HEK293 (cell line): ENCODE results near the gene ADCY3.

Experiments
- BCL11A ChIP-seq: fragments of 450-650 bp; formaldehyde crosslinking; IDR thresholded peaks from 2 replicates; pipeline ENCODE4 v1.5.1; 2016; ENCODE audit warnings: low read depth, missing biosample characterization, missing genetic modification characterization
- CTCF ChIP-seq: fragments of 450-650 bp; formaldehyde crosslinking; IDR thresholded peaks from 2 replicates; pipeline ENCODE4 v1.5.1; 2016; ENCODE audit warnings: missing biosample characterization, missing genetic modification characterization
- EGR2 ChIP-seq: fragments of 450-650 bp; formaldehyde crosslinking; IDR thresholded peaks from 2 replicates; pipeline ENCODE4 v1.5.1; 2016; ENCODE audit warnings: low read depth, missing biosample characterization, missing genetic modification characterization
- PATZ1 ChIP-seq: fragments of 450-650 bp; formaldehyde crosslinking; IDR thresholded peaks from 2 replicates; pipeline ENCODE4 v1.5.1; 2016; ENCODE audit warnings: missing biosample characterization, missing genetic modification characterization
- PBX3 ChIP-seq: sonication (generic); formaldehyde crosslinking; IDR thresholded peaks from 2 replicates; pipeline ENCODE4 v1.8.1; 2022; ENCODE audit warnings: mild to moderate bottlenecking, moderate library complexity, missing genetic modification reagents
- ZBTB11 ChIP-seq: fragments of 450-650 bp; formaldehyde crosslinking; conservative IDR thresholded peaks from 2 replicates; pipeline ENCODE4 v1.5.1; 2016; ENCODE audit warnings: low read depth, missing biosample characterization, missing genetic modification characterization
- ZBTB8A ChIP-seq: fragments of 450-650 bp; formaldehyde crosslinking; IDR thresholded peaks from 2 replicates; pipeline ENCODE4 v1.5.1; 2016; ENCODE audit warnings: missing biosample characterization, missing genetic modification characterization
- ZFP41 ChIP-seq: fragments of 450-650 bp; formaldehyde crosslinking; IDR thresholded peaks from 2 replicates; pipeline ENCODE4 v1.5.1; 2016; ENCODE audit warnings: missing biosample characterization, missing genetic modification characterization, borderline replicate concordance
- ZNF133 ChIP-seq: fragments of 450-650 bp; formaldehyde crosslinking; IDR thresholded peaks from 2 replicates; pipeline ENCODE4 v1.5.1; 2016; ENCODE audit warnings: missing biosample characterization, missing genetic modification characterization
- ZNF138 ChIP-seq: fragments of 450-650 bp; formaldehyde crosslinking; IDR thresholded peaks from 2 replicates; pipeline ENCODE4 v1.5.1; 2016; ENCODE audit warnings: missing biosample characterization, missing genetic modification characterization, borderline replicate concordance
- ZNF19 ChIP-seq: fragments of 450-650 bp; formaldehyde crosslinking; IDR thresholded peaks from 2 replicates; pipeline ENCODE4; 2016; ENCODE audit warnings: missing biosample characterization, missing genetic modification characterization, low read depth
- ZNF785 ChIP-seq: fragments of 450-650 bp; formaldehyde crosslinking; IDR thresholded peaks from 2 replicates; pipeline ENCODE4 v1.5.1; 2016; ENCODE audit warnings: missing biosample characterization, missing genetic modification characterization
- TF ChIP-seq, protein P1 (sequence below): fragments of 450-650 bp; formaldehyde crosslinking; IDR thresholded peaks from 2 replicates; pipeline ENCODE4 v1.5.1; 2016; ENCODE audit warnings: missing biosample characterization, missing genetic modification characterization

DNA sequence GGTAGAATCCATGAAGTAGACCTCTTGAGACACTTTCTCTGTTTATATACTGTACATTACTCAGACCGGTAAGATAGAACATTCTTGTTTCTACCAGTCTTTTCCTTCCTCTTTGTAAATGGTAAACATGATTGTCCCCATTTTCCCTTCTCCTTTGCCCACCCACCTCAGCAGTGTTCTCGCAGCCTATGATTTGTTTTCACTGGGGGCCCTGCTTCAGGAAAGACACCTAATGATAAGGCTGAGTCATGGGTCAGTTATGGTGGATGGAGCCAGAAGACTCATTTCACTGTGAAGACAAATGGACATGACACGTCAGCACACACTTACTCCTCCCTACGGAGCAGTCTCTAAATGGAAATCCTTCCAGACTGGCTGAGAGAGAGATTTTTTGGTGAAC lies 103.2 kb downstream of the ADCY3 start:
- TF ChIP-seq CTCF (tag by site-specific recombination) (no peak), ZNF785 (tag by site-specific recombination) (no peak), PBX3 (CRISPR knock-in tag) (no peak), ZBTB11 (tag by site-specific recombination) (no peak), ZFP41 (no peak), ZBTB8A (no peak), BCL11A (tag by site-specific recombination) (no peak), ZNF19 (tag by site-specific recombination) (no peak), ZNF138 (no peak), EGR2 (tag by site-specific recombination) (no peak), PATZ1 (tag by site-specific recombination) (no peak), ZNF133 (tag by site-specific recombination) (no peak)
- TF ChIP-seq, protein P1, sequence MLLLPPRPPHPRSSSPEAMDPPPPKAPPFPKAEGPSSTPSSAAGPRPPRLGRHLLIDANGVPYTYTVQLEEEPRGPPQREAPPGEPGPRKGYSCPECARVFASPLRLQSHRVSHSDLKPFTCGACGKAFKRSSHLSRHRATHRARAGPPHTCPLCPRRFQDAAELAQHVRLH (tag by site-specific recombination), result no peak
